Measurements from ENCODE around the gene KCTD3.

DNA sequence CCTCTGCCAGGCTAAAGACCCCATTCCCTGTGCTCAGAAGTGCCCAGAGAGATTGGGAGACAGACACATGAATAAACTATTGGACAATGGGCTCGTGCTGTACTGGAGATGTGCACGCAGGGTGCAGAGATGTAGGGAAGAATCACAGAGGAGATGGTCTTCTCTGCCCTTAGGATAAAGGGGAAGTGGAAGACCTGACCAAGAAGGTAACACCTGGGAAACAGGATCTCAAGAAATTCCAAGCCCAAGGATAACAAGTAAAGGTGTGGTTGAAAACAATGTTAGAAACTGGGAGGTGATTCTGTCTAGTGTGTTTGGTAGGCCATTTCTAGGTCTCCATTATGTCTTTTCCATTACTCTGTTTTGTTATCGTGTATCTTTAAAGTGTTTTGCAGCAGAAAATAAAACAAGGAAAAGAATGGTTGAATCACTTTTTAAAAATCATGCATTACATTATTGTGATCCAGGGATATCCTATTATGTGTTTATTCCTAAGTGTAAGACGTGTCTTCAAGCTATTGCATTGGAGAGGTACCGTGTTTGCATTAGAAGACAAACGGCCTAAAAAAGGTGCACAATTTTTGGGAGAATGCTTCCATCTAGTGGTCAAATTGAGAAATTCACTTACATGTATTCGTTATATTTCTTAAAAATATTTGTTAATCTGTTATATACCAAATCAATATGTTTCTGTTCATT lies 40.8 kb upstream of the KCTD3 start:
- TF ChIP-seq, protein P1, sequence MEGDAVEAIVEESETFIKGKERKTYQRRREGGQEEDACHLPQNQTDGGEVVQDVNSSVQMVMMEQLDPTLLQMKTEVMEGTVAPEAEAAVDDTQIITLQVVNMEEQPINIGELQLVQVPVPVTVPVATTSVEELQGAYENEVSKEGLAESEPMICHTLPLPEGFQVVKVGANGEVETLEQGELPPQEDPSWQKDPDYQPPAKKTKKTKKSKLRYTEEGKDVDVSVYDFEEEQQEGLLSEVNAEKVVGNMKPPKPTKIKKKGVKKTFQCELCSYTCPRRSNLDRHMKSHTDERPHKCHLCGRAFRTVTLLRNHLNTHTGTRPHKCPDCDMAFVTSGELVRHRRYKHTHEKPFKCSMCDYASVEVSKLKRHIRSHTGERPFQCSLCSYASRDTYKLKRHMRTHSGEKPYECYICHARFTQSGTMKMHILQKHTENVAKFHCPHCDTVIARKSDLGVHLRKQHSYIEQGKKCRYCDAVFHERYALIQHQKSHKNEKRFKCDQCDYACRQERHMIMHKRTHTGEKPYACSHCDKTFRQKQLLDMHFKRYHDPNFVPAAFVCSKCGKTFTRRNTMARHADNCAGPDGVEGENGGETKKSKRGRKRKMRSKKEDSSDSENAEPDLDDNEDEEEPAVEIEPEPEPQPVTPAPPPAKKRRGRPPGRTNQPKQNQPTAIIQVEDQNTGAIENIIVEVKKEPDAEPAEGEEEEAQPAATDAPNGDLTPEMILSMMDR (conservative IDR thresholded peaks at IDR 0.05) = peak; percentile 90
- no peak for TF ChIP-seq EZH2 (IDR thresholded peaks at IDR 0.05; ENCODE audit: low read depth)

Data from PC-9 (cell line).